Endodermal cell (in vitro differentiated cells): ENCODE results near the gene BLTP2. TPM values are rescaled to one million over a fixed set of nuclear protein-coding genes. Genes with fewer than 3 reads are reported as not detected.

ENCODE experiments used
- DNase-seq: peaks from one replicate; pipeline ENCODE4 v3.0.0-alpha.2; 2017
- H3K27ac ChIP-seq: 2 replicates; pipeline ENCODE4 v1.5.1; 2013; ENCODE audit warnings: mild to moderate bottlenecking, low read depth, low read length, moderate library complexity
- H3K27me3 ChIP-seq: 2 replicates; pipeline ENCODE4 v1.6.1; 2013; ENCODE audit warnings: mild to moderate bottlenecking, low read length, moderate library complexity; ENCODE audit not compliant: insufficient read depth, control insufficient read depth, poor library complexity, severe bottlenecking
- H3K36me3 ChIP-seq: 2 replicates; pipeline ENCODE4 v1.7.0; 2013; ENCODE audit warnings: mild to moderate bottlenecking, low read length, moderate library complexity; ENCODE audit not compliant: control insufficient read depth, insufficient read depth
- H3K4me1 ChIP-seq: one replicate; pipeline ENCODE4 v1.7.0; 2013; ENCODE audit warnings: low read length; ENCODE audit not compliant: control insufficient read depth, insufficient read depth
- H3K4me3 ChIP-seq: 2 replicates; pipeline ENCODE4 v1.5.1; 2013; ENCODE audit warnings: mild to moderate bottlenecking, low read length, moderate library complexity
- H3K9ac ChIP-seq: 2 replicates; pipeline ENCODE4 v1.6.1; 2013; ENCODE audit warnings: mild to moderate bottlenecking, low read length, moderate library complexity; ENCODE audit not compliant: poor library complexity, severe bottlenecking; ENCODE audit errors: extremely low read depth
- H3K9me3 ChIP-seq: 2 replicates; pipeline ENCODE4 v1.6.1; 2013; ENCODE audit warnings: mild to moderate bottlenecking, low read length, moderate library complexity; ENCODE audit not compliant: control insufficient read depth
- H3K27ac Mint-ChIP-seq: 2 replicates; pipeline ENCODE4 v1.8.0; 2020; ENCODE audit warnings: mixed read lengths
- H3K27me3 Mint-ChIP-seq: 2 replicates; pipeline ENCODE4 v1.8.0; 2021; ENCODE audit warnings: mild to moderate bottlenecking, mixed read lengths; ENCODE audit not compliant: insufficient read depth
- H3K36me3 Mint-ChIP-seq: 2 replicates; pipeline ENCODE4 v1.8.0; 2020; ENCODE audit warnings: low read depth, mixed read lengths
- H3K4me1 Mint-ChIP-seq: 2 replicates; pipeline ENCODE4 v1.8.0; 2020; ENCODE audit warnings: mixed read lengths
- H3K4me3 Mint-ChIP-seq: 2 replicates; pipeline ENCODE4 v1.8.0; 2020; ENCODE audit warnings: mild to moderate bottlenecking, moderate library complexity, mixed read lengths
- H3K9me3 Mint-ChIP-seq: 2 replicates; pipeline ENCODE4 v1.8.0; 2020; ENCODE audit warnings: mild to moderate bottlenecking, mixed read lengths
- whole genome bisulfite sequencing, 2 experiments: methylation state at CpG; one replicate each; pipeline versions ENCODE4 v1.1.5 to v1.1.7; 2013; ENCODE audit warnings: missing lambda C conversion rate in 2 of 2, mixed read lengths in 1 of 2; ENCODE audit not compliant: insufficient coverage in 1 of 2, insufficient read length in 1 of 2; 5-methylcytosine and 5-hydroxymethylcytosine counted together
- total RNA-seq, 2 donors: library from RNA; stranded (reverse); fragmentation: NEBNext Ultra II Directional in 1 of 2; extraction: Animal tissue kit (Norgen Biotek cat#: 25700) in 1 of 2; gene quantifications; 2 replicates in 1 of 2; 3 replicates in 1 of 2; pipeline ENCODE4 v1.2.1, GENCODE V29; 2021
- TF ChIP-seq, protein P1 (sequence below): fragments of 200-600 bp; sonication (generic); conservative IDR thresholded peaks from 2 replicates; pipeline ENCODE4 v1.5.0; 2021; ENCODE audit warnings: antibody characterized with exemption, mild to moderate bottlenecking

The BLTP2 gene
- total RNA-seq, 2 donors from 2014 or later, result 132 to 144 TPM

DNA sequence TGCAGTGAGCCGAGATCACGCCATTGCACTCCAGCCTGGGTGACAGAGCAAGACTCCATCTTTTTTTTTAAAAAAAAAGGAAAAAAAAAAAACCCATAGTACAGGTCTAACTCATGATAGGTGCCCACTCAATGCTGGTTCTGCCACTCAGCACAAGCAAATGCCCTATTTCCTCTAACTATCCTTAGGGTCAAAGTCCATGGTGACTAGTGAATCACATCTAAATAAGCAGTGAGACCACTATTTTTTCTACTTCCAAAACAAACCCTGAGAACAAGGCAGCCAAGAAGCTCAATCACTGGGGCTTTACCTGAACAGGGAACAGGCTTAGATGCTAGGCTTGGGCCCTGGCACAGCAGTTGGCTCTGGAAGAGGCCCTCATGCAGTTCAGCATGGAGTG, 3.4 kb downstream of the BLTP2 start:
- Mint-ChIP-seq H3K27ac (no peak overlapping the region), H3K27me3 (no peaks in the 10 kb centered on the region), H3K4me3 (no peak overlapping the region), H3K36me3 (peaks cover 57% of the 10 kb centered on the region), H3K4me1 (peaks cover 21% of the 10 kb centered on the region), H3K9me3 (no peaks in the 10 kb centered on the region)
- Histone ChIP-seq H3K4me1 (peaks cover 3% of the 10 kb centered on the region), H3K36me3 (peaks cover 69% of the 10 kb centered on the region), H3K27ac (no peak overlapping the region), H3K9me3 (no peaks in the 10 kb centered on the region), H3K4me3 (no peak overlapping the region), H3K27me3 (no peaks in the 10 kb centered on the region), H3K9ac (no peak overlapping the region)
- no peak for DNase-seq
- 89 to 100% methylated on average over 2 of the region's 2 CpGs for WGBS, 2 experiments
- TF ChIP-seq, protein P1, sequence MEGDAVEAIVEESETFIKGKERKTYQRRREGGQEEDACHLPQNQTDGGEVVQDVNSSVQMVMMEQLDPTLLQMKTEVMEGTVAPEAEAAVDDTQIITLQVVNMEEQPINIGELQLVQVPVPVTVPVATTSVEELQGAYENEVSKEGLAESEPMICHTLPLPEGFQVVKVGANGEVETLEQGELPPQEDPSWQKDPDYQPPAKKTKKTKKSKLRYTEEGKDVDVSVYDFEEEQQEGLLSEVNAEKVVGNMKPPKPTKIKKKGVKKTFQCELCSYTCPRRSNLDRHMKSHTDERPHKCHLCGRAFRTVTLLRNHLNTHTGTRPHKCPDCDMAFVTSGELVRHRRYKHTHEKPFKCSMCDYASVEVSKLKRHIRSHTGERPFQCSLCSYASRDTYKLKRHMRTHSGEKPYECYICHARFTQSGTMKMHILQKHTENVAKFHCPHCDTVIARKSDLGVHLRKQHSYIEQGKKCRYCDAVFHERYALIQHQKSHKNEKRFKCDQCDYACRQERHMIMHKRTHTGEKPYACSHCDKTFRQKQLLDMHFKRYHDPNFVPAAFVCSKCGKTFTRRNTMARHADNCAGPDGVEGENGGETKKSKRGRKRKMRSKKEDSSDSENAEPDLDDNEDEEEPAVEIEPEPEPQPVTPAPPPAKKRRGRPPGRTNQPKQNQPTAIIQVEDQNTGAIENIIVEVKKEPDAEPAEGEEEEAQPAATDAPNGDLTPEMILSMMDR, result no peak

DNA sequence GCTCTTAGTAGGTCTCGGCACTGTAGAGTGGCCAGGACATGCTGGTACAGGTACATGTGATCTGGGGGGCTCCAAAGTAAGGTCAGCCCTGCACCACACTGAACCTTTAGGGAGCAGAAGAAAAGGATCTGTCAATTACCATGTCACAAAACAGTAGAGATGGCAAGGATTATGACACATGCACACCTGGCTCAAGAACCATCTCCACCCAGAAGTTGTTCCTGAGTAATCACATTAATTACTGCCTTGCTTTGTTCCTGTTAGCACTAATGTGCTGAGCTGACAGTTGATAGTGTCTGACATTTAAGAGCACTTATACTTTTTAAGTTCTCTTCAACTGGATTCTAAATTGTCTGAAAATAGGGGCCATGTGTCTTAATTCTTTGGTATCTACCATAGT, 9.5 kb downstream of the BLTP2 start:
- WGBS, 2 experiments, result 97% methylated on average over 1 of the region's 1 CpG; no CpG with 5 or more reads in 1 of the 2 experiments
- no peak for DNase-seq
- H3K27ac ChIP-seq, result no peak overlapping the region
- TF ChIP-seq, protein P1, result no peak
- H3K36me3 Mint-ChIP-seq, result peaks cover 94% of the 10 kb centered on the region
- peaks cover 8% of the 10 kb centered on the region for H3K4me1 Mint-ChIP-seq
- no peak overlapping the region for H3K27ac Mint-ChIP-seq
- no peaks in the 10 kb centered on the region for H3K27me3 Mint-ChIP-seq
- no peak overlapping the region for H3K9ac ChIP-seq
- H3K9me3 Mint-ChIP-seq, result no peaks in the 10 kb centered on the region
- no peak overlapping the region for H3K4me3 Mint-ChIP-seq
- H3K36me3 ChIP-seq, result peaks cover 97% of the 10 kb centered on the region
- H3K9me3 ChIP-seq, result no peaks in the 10 kb centered on the region
- H3K27me3 ChIP-seq, result no peaks in the 10 kb centered on the region
- H3K4me3 ChIP-seq, result no peak overlapping the region
- no peaks in the 10 kb centered on the region for H3K4me1 ChIP-seq

DNA sequence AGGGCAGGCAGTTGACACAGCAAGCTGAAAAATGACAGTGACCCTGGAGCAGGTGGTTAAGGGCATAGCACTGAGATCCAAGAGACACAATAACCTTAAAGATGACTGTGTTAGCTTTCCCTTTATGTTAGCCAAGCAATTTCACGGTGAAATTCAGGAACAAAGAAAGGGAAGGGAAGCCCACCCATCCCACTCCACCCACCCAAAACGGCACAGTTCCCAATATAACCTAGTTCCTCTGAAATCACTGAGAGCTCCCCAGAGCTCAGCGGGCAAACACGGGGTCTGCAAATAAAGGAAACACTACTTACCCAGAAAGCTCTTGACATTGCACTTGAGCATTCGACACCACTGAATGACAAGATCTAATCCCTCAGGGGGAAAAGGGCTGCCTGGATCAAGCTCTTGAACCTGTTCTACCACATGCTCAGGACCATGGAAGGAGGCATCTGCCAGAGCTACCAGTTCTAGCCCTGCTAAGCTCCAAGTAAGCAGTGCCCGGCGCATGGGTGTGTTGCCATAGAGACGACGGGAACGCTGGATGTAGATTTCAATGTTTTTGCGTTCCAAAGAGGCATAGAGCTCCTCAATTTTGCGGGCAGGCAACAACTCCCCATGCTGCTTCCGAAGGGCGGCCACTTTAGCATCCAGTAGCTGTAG, 10.6 kb downstream of the BLTP2 start:
- 95 to 98% methylated on average over 11 to 14 of the region's 14 CpGs for WGBS, 2 experiments
- Mint-ChIP-seq H3K27ac (no peak overlapping the region), H3K4me3 (no peak overlapping the region), H3K4me1 (peaks cover 8% of the 10 kb centered on the region), H3K36me3 (peaks cover 91% of the 10 kb centered on the region), H3K9me3 (no peaks in the 10 kb centered on the region), H3K27me3 (no peaks in the 10 kb centered on the region)
- Histone ChIP-seq H3K4me3 (no peak overlapping the region), H3K9ac (no peak overlapping the region), H3K36me3 (peaks cover 99% of the 10 kb centered on the region), H3K27ac (no peak overlapping the region), H3K9me3 (no peaks in the 10 kb centered on the region), H3K27me3 (no peaks in the 10 kb centered on the region), H3K4me1 (no peaks in the 10 kb centered on the region)
- DNase-seq, result no peak
- TF ChIP-seq, protein P1, result no peak
